Esophagus squamous epithelium (tissue), 4 donors: ENCODE measurements around the gene DCC.

ENCODE experiments used
- POLR2A ChIP-seq, 4 donors: fragments of 450-650 bp; IDR thresholded peaks; one replicate each; pipeline ENCODE4 v1.6.1; 2017; ENCODE audit warnings: antibody characterized with exemption in 4 of 4, mild to moderate bottlenecking in 4 of 4, moderate library complexity in 3 of 4
- TF ChIP-seq, protein P1 (sequence below), 6 experiments: fragments of 450-650 bp in 4 of 6; fragments of 200-600 bp in 2 of 6; sonication (generic) in 2 of 6; IDR thresholded peaks; one replicate each; pipeline ENCODE4 v1.5.1; 2016 to 2019; ENCODE audit warnings: antibody characterized with exemption in 6 of 6, mild to moderate bottlenecking in 4 of 6, moderate library complexity in 4 of 6

DNA sequence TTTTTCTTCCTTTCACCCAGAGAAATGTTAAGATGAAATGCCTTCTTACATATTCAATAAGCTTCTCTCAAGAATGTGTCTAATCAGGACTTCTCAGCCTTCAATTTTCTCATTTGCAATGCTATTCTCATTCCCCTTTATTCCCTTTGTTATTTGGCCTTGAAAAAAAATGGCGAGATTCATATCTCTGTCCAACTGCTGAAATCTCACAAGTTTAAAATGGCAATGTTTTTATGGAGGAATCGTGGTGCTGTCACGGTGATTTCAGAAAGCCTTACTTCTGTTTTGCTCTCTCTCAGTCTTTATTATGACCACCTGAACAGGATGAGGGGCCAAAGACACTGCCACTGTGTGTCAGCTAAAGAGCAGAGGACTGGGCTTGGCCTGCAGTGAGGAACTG, 928.5 kb downstream of the DCC start:
- TF ChIP-seq, protein P1, sequence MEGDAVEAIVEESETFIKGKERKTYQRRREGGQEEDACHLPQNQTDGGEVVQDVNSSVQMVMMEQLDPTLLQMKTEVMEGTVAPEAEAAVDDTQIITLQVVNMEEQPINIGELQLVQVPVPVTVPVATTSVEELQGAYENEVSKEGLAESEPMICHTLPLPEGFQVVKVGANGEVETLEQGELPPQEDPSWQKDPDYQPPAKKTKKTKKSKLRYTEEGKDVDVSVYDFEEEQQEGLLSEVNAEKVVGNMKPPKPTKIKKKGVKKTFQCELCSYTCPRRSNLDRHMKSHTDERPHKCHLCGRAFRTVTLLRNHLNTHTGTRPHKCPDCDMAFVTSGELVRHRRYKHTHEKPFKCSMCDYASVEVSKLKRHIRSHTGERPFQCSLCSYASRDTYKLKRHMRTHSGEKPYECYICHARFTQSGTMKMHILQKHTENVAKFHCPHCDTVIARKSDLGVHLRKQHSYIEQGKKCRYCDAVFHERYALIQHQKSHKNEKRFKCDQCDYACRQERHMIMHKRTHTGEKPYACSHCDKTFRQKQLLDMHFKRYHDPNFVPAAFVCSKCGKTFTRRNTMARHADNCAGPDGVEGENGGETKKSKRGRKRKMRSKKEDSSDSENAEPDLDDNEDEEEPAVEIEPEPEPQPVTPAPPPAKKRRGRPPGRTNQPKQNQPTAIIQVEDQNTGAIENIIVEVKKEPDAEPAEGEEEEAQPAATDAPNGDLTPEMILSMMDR (IDR thresholded peaks at IDR 0.05), result no peak
- no peak for TF ChIP-seq POLR2A (IDR thresholded peaks at IDR 0.05)
